GM18526 (cell line): ENCODE results near the gene YIPF1.

Source experiments
- POLR2A ChIP-seq: IDR thresholded peaks from 3 replicates; pipeline ENCODE4 v1.6.1; 2011; ENCODE audit not compliant: insufficient read length; ENCODE audit errors: extremely low read depth

YIPF1 gene

GRCh38 chr1:53821380-53821779, 68.2 kb downstream of the YIPF1 start:
- no peak for TF ChIP-seq POLR2A

GRCh38 chr1:53819387-53819786, 70.2 kb downstream of the YIPF1 start:
- TF ChIP-seq POLR2A = no peak

GRCh38 chr1:53811414-53811851, 78.2 kb downstream of the YIPF1 start:
- no peak for TF ChIP-seq POLR2A

GRCh38 chr1:53810497-53810896, 79.1 kb downstream of the YIPF1 start:
- no peak for TF ChIP-seq POLR2A

GRCh38 chr1:53810007-53810406, 79.6 kb downstream of the YIPF1 start:
- no peak for TF ChIP-seq POLR2A

GRCh38 chr1:53807916-53808315, 81.7 kb downstream of the YIPF1 start:
- TF ChIP-seq POLR2A = no peak

- TF ChIP-seq POLR2A = no peak
Measured at GRCh38 chr1:53804791-53805505, 84.6 kb downstream of the YIPF1 start.

- TF ChIP-seq POLR2A = no peak
Measured at GRCh38 chr1:53804181-53804580, 85.4 kb downstream of the YIPF1 start.
